NCI-H1694 (cell line): Measurements from ENCODE around the gene RPL12.
"Not testable (repeated sequence)": the region's sequence is repeated elsewhere in the genome, so short reads cannot be mapped to it uniquely, and the experiment has no call there.

Experiments
- DNase-seq: peaks from one replicate; lab custom pipeline; 2025; lab: John Stamatoyannopoulos, UW

Gene RPL12

GRCh38 chr9:127467621-127468020, 16.4 kb upstream of the RPL12 start:
- no peak for DNase-seq

GRCh38 chr9:127466407-127466917, 15.3 kb upstream of the RPL12 start:
- not testable (repeated sequence) for DNase-seq

- no peak for DNase-seq
Observed at GRCh38 chr9:127463911-127464310, 12.7 kb upstream of the RPL12 start.

GRCh38 chr9:127463382-127463781, 12.2 kb upstream of the RPL12 start:
- DNase-seq: no peak

- DNase-seq: no peak
Observed at GRCh38 chr9:127458921-127459320, 7.7 kb upstream of the RPL12 start.

- DNase-seq: no peak
Observed at GRCh38 chr9:127457191-127457878, 6.1 kb upstream of the RPL12 start.

GRCh38 chr9:127455324-127455992, 4.3 kb upstream of the RPL12 start:
- no peak for DNase-seq

- DNase-seq: no peak
Observed at GRCh38 chr9:127452691-127453090, 1.5 kb upstream of the RPL12 start.

- DNase-seq: no peak
Observed at GRCh38 chr9:127451858-127452656, 851 bp upstream of the RPL12 start.

- DNase-seq: no peak
Observed at GRCh38 chr9:127451608-127451857, 327 bp upstream of the RPL12 start.

- no peak for DNase-seq
Observed at GRCh38 chr9:127450243-127450760, 904 bp downstream of the RPL12 start.

GRCh38 chr9:127449332-127449966, 1.8 kb downstream of the RPL12 start:
- DNase-seq: no peak

GRCh38 chr9:127448112-127448805, 2.9 kb downstream of the RPL12 start:
- no peak for DNase-seq

- DNase-seq: no peak
Observed at GRCh38 chr9:127447416-127448111, 3.6 kb downstream of the RPL12 start.

GRCh38 chr9:127446713-127447415, 4.3 kb downstream of the RPL12 start:
- DNase-seq: no peak

- DNase-seq: no peak
Observed at GRCh38 chr9:127445851-127446712, 5.1 kb downstream of the RPL12 start.

GRCh38 chr9:127444921-127445850, 6.0 kb downstream of the RPL12 start:
- DNase-seq: no peak

GRCh38 chr9:127444283-127444920, 6.8 kb downstream of the RPL12 start:
- DNase-seq: no peak
